ENCODE results near the gene MYBPC3. TPM values are rescaled to one million over a fixed set of nuclear protein-coding genes. Genes with fewer than 3 reads are reported as not detected.

The MYBPC3 gene
- total RNA-seq, 3 donors from 2014 or later, result not detected

GRCh38 chr11:47356129-47356997 lies 3.9 kb upstream of the MYBPC3 start:
- Mint-ChIP-seq H3K4me1 (ENCODE audit: low read depth) (peaks cover 10% of the 10 kb centered on the region), H3K9me3 (no peaks in the 10 kb centered on the region), H3K27me3 (ENCODE audit: low read depth) (no peaks in the 10 kb centered on the region), H3K36me3 (ENCODE audit: insufficient read depth) (no peaks in the 10 kb centered on the region), H3K4me3 (no peak overlapping the region)
- DNase-seq (no peak), ATAC-seq (no peak)

- no peaks in the 10 kb centered on the region for H3K36me3 Mint-ChIP-seq (ENCODE audit: insufficient read depth)
- DNase-seq (no peak), ATAC-seq (no peak)
- H3K4me1 Mint-ChIP-seq (ENCODE audit: low read depth), result peaks cover 7% of the 10 kb centered on the region
- no peak overlapping the region for H3K4me3 Mint-ChIP-seq
- no peaks in the 10 kb centered on the region for H3K9me3 Mint-ChIP-seq
- no peaks in the 10 kb centered on the region for H3K27me3 Mint-ChIP-seq (ENCODE audit: low read depth)
Observed at GRCh38 chr11:47355283-47356128, 3.0 kb upstream of the MYBPC3 start.

GRCh38 chr11:47354913-47355282 lies 2.4 kb upstream of the MYBPC3 start:
- Mint-ChIP-seq H3K9me3 (no peaks in the 10 kb centered on the region), H3K27me3 (ENCODE audit: low read depth) (no peaks in the 10 kb centered on the region), H3K4me1 (ENCODE audit: low read depth) (peaks cover 5% of the 10 kb centered on the region), H3K4me3 (no peak overlapping the region), H3K36me3 (ENCODE audit: insufficient read depth) (no peaks in the 10 kb centered on the region)
- ATAC-seq, result no peak
- no peak for DNase-seq

- H3K9me3 Mint-ChIP-seq, result no peaks in the 10 kb centered on the region
- ATAC-seq (no peak), DNase-seq (no peak)
- H3K36me3 Mint-ChIP-seq (ENCODE audit: insufficient read depth), result no peaks in the 10 kb centered on the region
- no peak overlapping the region for H3K4me3 Mint-ChIP-seq
- peaks cover under 1% of the 10 kb centered on the region for H3K4me1 Mint-ChIP-seq (ENCODE audit: low read depth)
- no peaks in the 10 kb centered on the region for H3K27me3 Mint-ChIP-seq (ENCODE audit: low read depth)
Observed at GRCh38 chr11:47353978-47354774, 1.7 kb upstream of the MYBPC3 start.

- H3K4me3 Mint-ChIP-seq, result no peak overlapping the region
- DNase-seq (no peak), ATAC-seq (no peak)
- no peaks in the 10 kb centered on the region for H3K4me1 Mint-ChIP-seq (ENCODE audit: low read depth)
- no peaks in the 10 kb centered on the region for H3K27me3 Mint-ChIP-seq (ENCODE audit: low read depth)
- no peaks in the 10 kb centered on the region for H3K9me3 Mint-ChIP-seq
- no peaks in the 10 kb centered on the region for H3K36me3 Mint-ChIP-seq (ENCODE audit: insufficient read depth)
Observed at GRCh38 chr11:47351156-47352126, 1.1 kb downstream of the MYBPC3 start.

GRCh38 chr11:47350315-47350714 lies 2.2 kb downstream of the MYBPC3 start:
- DNase-seq (no peak), ATAC-seq (no peak)
- no peak overlapping the region for H3K4me3 Mint-ChIP-seq
- no peaks in the 10 kb centered on the region for H3K9me3 Mint-ChIP-seq
- no peaks in the 10 kb centered on the region for H3K27me3 Mint-ChIP-seq (ENCODE audit: low read depth)
- no peaks in the 10 kb centered on the region for H3K36me3 Mint-ChIP-seq (ENCODE audit: insufficient read depth)
- no peaks in the 10 kb centered on the region for H3K4me1 Mint-ChIP-seq (ENCODE audit: low read depth)

GRCh38 chr11:47349521-47350095 lies 2.9 kb downstream of the MYBPC3 start:
- Mint-ChIP-seq H3K9me3 (no peaks in the 10 kb centered on the region), H3K27me3 (ENCODE audit: low read depth) (no peaks in the 10 kb centered on the region), H3K4me1 (ENCODE audit: low read depth) (no peaks in the 10 kb centered on the region), H3K4me3 (no peak overlapping the region), H3K36me3 (ENCODE audit: insufficient read depth) (no peaks in the 10 kb centered on the region)
- ATAC-seq (no peak), DNase-seq (no peak)

- no peak for ATAC-seq
- H3K27me3 Mint-ChIP-seq (ENCODE audit: low read depth), result no peaks in the 10 kb centered on the region
- no peaks in the 10 kb centered on the region for H3K9me3 Mint-ChIP-seq
- DNase-seq, result no peak
- H3K4me1 Mint-ChIP-seq (ENCODE audit: low read depth), result no peaks in the 10 kb centered on the region
- no peak overlapping the region for H3K4me3 Mint-ChIP-seq
- no peaks in the 10 kb centered on the region for H3K36me3 Mint-ChIP-seq (ENCODE audit: insufficient read depth)
Observed at GRCh38 chr11:47348859-47349258, 3.6 kb downstream of the MYBPC3 start.

GRCh38 chr11:47348131-47348802 lies 4.2 kb downstream of the MYBPC3 start:
- DNase-seq, result no peak
- Mint-ChIP-seq H3K9me3 (no peaks in the 10 kb centered on the region), H3K4me3 (no peak overlapping the region), H3K4me1 (ENCODE audit: low read depth) (no peaks in the 10 kb centered on the region), H3K27me3 (ENCODE audit: low read depth) (no peaks in the 10 kb centered on the region), H3K36me3 (ENCODE audit: insufficient read depth) (no peaks in the 10 kb centered on the region)
- ATAC-seq, result no peak

GRCh38 chr11:47347137-47347536 lies 5.4 kb downstream of the MYBPC3 start:
- no peaks in the 10 kb centered on the region for H3K9me3 Mint-ChIP-seq
- H3K27me3 Mint-ChIP-seq (ENCODE audit: low read depth), result no peaks in the 10 kb centered on the region
- H3K4me1 Mint-ChIP-seq (ENCODE audit: low read depth), result no peaks in the 10 kb centered on the region
- H3K4me3 Mint-ChIP-seq, result no peak overlapping the region
- ATAC-seq (no peak), DNase-seq (no peak)
- no peaks in the 10 kb centered on the region for H3K36me3 Mint-ChIP-seq (ENCODE audit: insufficient read depth)

- Mint-ChIP-seq H3K4me1 (ENCODE audit: low read depth) (no peaks in the 10 kb centered on the region), H3K9me3 (no peaks in the 10 kb centered on the region), H3K4me3 (no peak overlapping the region), H3K27me3 (ENCODE audit: low read depth) (no peaks in the 10 kb centered on the region), H3K36me3 (ENCODE audit: insufficient read depth) (no peaks in the 10 kb centered on the region)
- DNase-seq (no peak), ATAC-seq (no peak)
Observed at GRCh38 chr11:47345890-47346563, 6.5 kb downstream of the MYBPC3 start.

GRCh38 chr11:47342854-47343253 lies 9.6 kb downstream of the MYBPC3 start:
- DNase-seq (no peak), ATAC-seq (no peak)
- H3K4me1 Mint-ChIP-seq (ENCODE audit: low read depth), result no peaks in the 10 kb centered on the region
- H3K36me3 Mint-ChIP-seq (ENCODE audit: insufficient read depth), result no peaks in the 10 kb centered on the region
- no peaks in the 10 kb centered on the region for H3K9me3 Mint-ChIP-seq
- no peaks in the 10 kb centered on the region for H3K27me3 Mint-ChIP-seq (ENCODE audit: low read depth)
- H3K4me3 Mint-ChIP-seq, result no peak overlapping the region

All from activated T-cell treated with anti-CD3 and anti-CD28 coated beads, Interleukin-2, amount 50 U/mL, for 4 hours (primary cell).